ENCODE measurements around the gene FPR1.

The FPR1 gene

GRCh38 chr19:51751655-51752054 lies at the start of gene FPR1:
FPR1 (minus strand) TSS chr19:51751878; CDS start chr19:51746994, 4,884 bp downstream.
- Mint-ChIP-seq H3K4me3 (no peak within 1 kb of the TSS), H3K4me1 (no peaks in the 10 kb centered on the region), H3K27ac (no peak within 1 kb of the TSS), H3K36me3 (peaks cover 1% of the 10 kb centered on the region), H3K9me3 (peaks cover 6% of the 10 kb centered on the region), H3K27me3 (peaks cover 5% of the 10 kb centered on the region)

- Mint-ChIP-seq H3K36me3 (peaks cover 2% of the 10 kb centered on the region), H3K4me1 (no peaks in the 10 kb centered on the region), H3K27me3 (peaks cover 11% of the 10 kb centered on the region), H3K9me3 (peaks cover 15% of the 10 kb centered on the region), H3K27ac (no peak overlapping the region), H3K4me3 (no peak overlapping the region)
These were observed 49.0 kb upstream of the FPR1 start for GRCh38 chr19:51800473-51801244.

- Mint-ChIP-seq H3K27me3 (peaks cover 11% of the 10 kb centered on the region), H3K36me3 (peaks cover 2% of the 10 kb centered on the region), H3K9me3 (peaks cover 15% of the 10 kb centered on the region), H3K4me1 (no peaks in the 10 kb centered on the region), H3K4me3 (no peak overlapping the region), H3K27ac (no peak overlapping the region)
These were observed 48.2 kb upstream of the FPR1 start for GRCh38 chr19:51799774-51800472.

GRCh38 chr19:51799034-51799773 lies 47.5 kb upstream of the FPR1 start:
- peaks cover 13% of the 10 kb centered on the region for H3K27me3 Mint-ChIP-seq
- peaks cover 15% of the 10 kb centered on the region for H3K9me3 Mint-ChIP-seq
- no peak overlapping the region for H3K27ac Mint-ChIP-seq
- no peak overlapping the region for H3K4me3 Mint-ChIP-seq
- H3K36me3 Mint-ChIP-seq: peaks cover 2% of the 10 kb centered on the region
- H3K4me1 Mint-ChIP-seq: no peaks in the 10 kb centered on the region

GRCh38 chr19:51798062-51798461 lies 46.4 kb upstream of the FPR1 start:
- H3K36me3 Mint-ChIP-seq: peaks cover 2% of the 10 kb centered on the region
- no peak overlapping the region for H3K27ac Mint-ChIP-seq
- H3K4me3 Mint-ChIP-seq: no peak overlapping the region
- no peaks in the 10 kb centered on the region for H3K4me1 Mint-ChIP-seq
- peaks cover 21% of the 10 kb centered on the region for H3K9me3 Mint-ChIP-seq
- H3K27me3 Mint-ChIP-seq: peaks cover 13% of the 10 kb centered on the region

- H3K27me3 Mint-ChIP-seq: peaks cover 13% of the 10 kb centered on the region
- H3K9me3 Mint-ChIP-seq: peaks cover 22% of the 10 kb centered on the region
- peaks cover 2% of the 10 kb centered on the region for H3K36me3 Mint-ChIP-seq
- H3K4me1 Mint-ChIP-seq: no peaks in the 10 kb centered on the region
- H3K27ac Mint-ChIP-seq: no peak overlapping the region
- no peak overlapping the region for H3K4me3 Mint-ChIP-seq
These were observed 45.8 kb upstream of the FPR1 start for GRCh38 chr19:51797480-51797879.

- peaks cover 16% of the 10 kb centered on the region for H3K27me3 Mint-ChIP-seq
- H3K9me3 Mint-ChIP-seq: peaks cover 31% of the 10 kb centered on the region
- H3K4me3 Mint-ChIP-seq: no peak overlapping the region
- H3K4me1 Mint-ChIP-seq: no peaks in the 10 kb centered on the region
- peaks cover 2% of the 10 kb centered on the region for H3K36me3 Mint-ChIP-seq
- no peak overlapping the region for H3K27ac Mint-ChIP-seq
These were observed 44.6 kb upstream of the FPR1 start for GRCh38 chr19:51796195-51796679.

GRCh38 chr19:51794885-51795490 lies 43.3 kb upstream of the FPR1 start, which contains the start of gene FPR3:
FPR3 (plus strand) TSS chr19:51795157; CDS start chr19:51823749, 28,592 bp downstream.
- Mint-ChIP-seq H3K27ac (no peak within 1 kb of the TSS), H3K4me3 (no peak within 1 kb of the TSS), H3K4me1 (no peaks in the 10 kb centered on the region), H3K9me3 (peaks cover 30% of the 10 kb centered on the region), H3K36me3 (peaks cover 2% of the 10 kb centered on the region), H3K27me3 (peaks cover 20% of the 10 kb centered on the region)

GRCh38 chr19:51793994-51794393 lies 42.3 kb upstream of the FPR1 start:
- peaks cover 27% of the 10 kb centered on the region for H3K9me3 Mint-ChIP-seq
- peaks cover 16% of the 10 kb centered on the region for H3K27me3 Mint-ChIP-seq
- H3K4me3 Mint-ChIP-seq: no peak overlapping the region
- no peak overlapping the region for H3K27ac Mint-ChIP-seq
- H3K4me1 Mint-ChIP-seq: no peaks in the 10 kb centered on the region
- H3K36me3 Mint-ChIP-seq: peaks cover 2% of the 10 kb centered on the region

GRCh38 chr19:51792932-51793331 lies 41.3 kb upstream of the FPR1 start:
- H3K4me1 Mint-ChIP-seq: no peaks in the 10 kb centered on the region
- peaks cover 18% of the 10 kb centered on the region for H3K27me3 Mint-ChIP-seq
- H3K9me3 Mint-ChIP-seq: peaks cover 27% of the 10 kb centered on the region
- no peak overlapping the region for H3K27ac Mint-ChIP-seq
- H3K36me3 Mint-ChIP-seq: peaks cover 2% of the 10 kb centered on the region
- no peak overlapping the region for H3K4me3 Mint-ChIP-seq

GRCh38 chr19:51789061-51789795 lies 37.5 kb upstream of the FPR1 start:
- H3K27me3 Mint-ChIP-seq: peaks cover 11% of the 10 kb centered on the region
- no peak overlapping the region for H3K4me3 Mint-ChIP-seq

GRCh38 chr19:51788029-51788428 lies 36.4 kb upstream of the FPR1 start:
- no peak overlapping the region for H3K4me3 Mint-ChIP-seq
- H3K27ac Mint-ChIP-seq: no peak overlapping the region
- no peaks in the 10 kb centered on the region for H3K4me1 Mint-ChIP-seq
- no peaks in the 10 kb centered on the region for H3K36me3 Mint-ChIP-seq
- H3K9me3 Mint-ChIP-seq: peaks cover 20% of the 10 kb centered on the region
- H3K27me3 Mint-ChIP-seq: peaks cover 11% of the 10 kb centered on the region

More at GRCh38 chr19:51789061-51789795, 37.5 kb upstream of the FPR1 start:
- H3K27ac Mint-ChIP-seq: no peak overlapping the region
- no peaks in the 10 kb centered on the region for H3K36me3 Mint-ChIP-seq
- peaks cover 27% of the 10 kb centered on the region for H3K9me3 Mint-ChIP-seq
- no peaks in the 10 kb centered on the region for H3K4me1 Mint-ChIP-seq

GRCh38 chr19:51786646-51787494 lies 35.2 kb upstream of the FPR1 start:
- H3K4me1 Mint-ChIP-seq: no peaks in the 10 kb centered on the region
- peaks cover 14% of the 10 kb centered on the region for H3K27me3 Mint-ChIP-seq
- no peak overlapping the region for H3K4me3 Mint-ChIP-seq
- no peak overlapping the region for H3K27ac Mint-ChIP-seq
- no peaks in the 10 kb centered on the region for H3K36me3 Mint-ChIP-seq
- H3K9me3 Mint-ChIP-seq: peaks cover 15% of the 10 kb centered on the region

All from activated naive CD4-positive, alpha-beta T cell treated with anti-CD3 and anti-CD28 coated beads, Interleukin-2, amount 50 U/mL, for 24 hours (primary cell).